DMS53 treated with DMSO at 0.1 percent for 48 hours (cell line): Measurements from ENCODE around the gene BCL2L1.

Source experiments
- DNase-seq: peaks from one replicate; lab custom pipeline; 2025; ENCODE audit not compliant: unreplicated experiment; lab: John Stamatoyannopoulos, UW

Gene BCL2L1

DNA sequence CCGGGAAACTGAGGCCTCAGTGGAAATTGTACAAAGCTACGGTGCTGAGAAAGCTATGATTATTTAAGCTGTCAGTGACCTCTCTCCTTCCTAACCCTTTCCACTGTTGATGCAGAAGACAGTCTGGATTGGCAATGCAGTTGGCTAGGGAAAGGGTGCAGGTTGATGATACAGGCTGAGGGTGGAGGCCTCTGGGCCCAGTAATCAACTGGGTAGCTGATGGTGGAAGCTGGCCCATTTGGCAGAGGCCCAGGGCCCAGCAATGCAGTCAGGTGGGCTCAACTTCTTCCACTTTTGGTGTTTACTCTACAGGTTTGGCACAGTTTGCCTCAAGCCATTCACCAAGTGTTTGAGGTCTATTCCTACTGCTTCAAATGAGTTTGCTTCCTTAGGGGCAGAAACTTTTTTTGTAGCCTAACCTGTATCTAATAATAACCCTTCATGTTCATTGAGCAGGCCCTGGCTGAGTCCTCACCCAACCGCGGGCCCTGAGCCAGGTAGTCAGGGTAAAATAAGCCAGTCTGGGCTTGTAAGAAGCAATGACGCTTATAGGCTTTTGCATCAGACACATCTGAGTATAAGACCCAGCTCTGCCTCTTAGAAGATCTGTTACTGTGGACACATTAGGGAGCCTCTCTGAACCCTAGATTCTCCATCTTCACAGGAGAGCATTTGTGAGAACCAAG lies 12.1 kb downstream of the BCL2L1 start:
- DNase-seq = no peak

GRCh38 chr20:31709939-31710338 lies 12.7 kb downstream of the BCL2L1 start:
- no peak for DNase-seq

- peak; percentile 96 for DNase-seq
Observed at GRCh38 chr20:31708736-31709534, 13.7 kb downstream of the BCL2L1 start.

GRCh38 chr20:31707994-31708735 lies 14.5 kb downstream of the BCL2L1 start:
- peak; percentile 92 for DNase-seq

DNA sequence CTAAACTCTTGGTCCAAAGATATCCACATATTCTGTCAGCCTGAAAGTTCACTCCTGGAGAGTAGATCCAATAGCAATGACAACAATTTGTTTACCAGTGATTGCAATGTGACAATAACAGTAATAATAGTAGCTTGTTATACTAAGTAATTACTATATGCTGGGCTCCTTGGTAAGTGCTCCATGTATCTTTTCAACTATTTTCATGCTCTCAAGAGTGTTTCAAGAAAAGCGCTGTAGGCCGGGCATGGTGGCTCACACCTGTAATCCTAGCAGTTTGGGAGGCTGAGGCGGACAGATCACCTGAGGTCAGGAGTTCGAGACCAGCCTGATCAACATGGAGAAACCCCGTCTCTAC lies 15.4 kb downstream of the BCL2L1 start:
- DNase-seq = no peak

DNA sequence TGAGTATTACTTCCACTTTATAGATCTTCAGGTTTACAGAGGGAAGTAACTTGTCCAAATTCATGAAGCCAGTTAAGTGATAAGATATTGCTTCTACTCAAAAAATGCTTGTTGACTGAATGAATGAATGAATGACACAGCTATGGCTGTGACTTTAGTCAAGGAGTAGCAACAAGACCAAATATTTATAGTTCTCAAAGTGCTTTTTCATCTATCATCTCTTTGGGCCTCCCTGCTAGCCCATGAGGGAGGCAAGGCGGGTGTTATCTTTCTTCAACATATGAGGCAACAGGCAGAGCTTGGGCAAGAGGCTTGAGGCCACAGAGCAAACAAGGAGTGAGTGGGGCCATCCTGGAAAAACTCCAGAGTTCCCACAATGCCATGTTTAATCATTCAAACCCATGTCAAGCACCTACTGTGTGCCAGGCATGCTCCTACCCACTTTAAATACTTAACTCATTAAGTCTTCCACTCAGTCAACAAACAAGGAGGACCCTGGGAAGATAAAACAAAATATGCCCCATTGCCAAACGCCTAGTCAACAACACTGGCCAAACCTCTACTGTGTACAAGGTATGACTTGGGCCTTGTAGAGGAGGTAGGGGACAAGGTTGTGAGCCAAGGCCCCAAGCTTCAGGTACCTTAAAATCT lies 15.9 kb downstream of the BCL2L1 start:
- DNase-seq = no peak

- DNase-seq = no peak
Observed at GRCh38 chr20:31705598-31706597, 16.8 kb downstream of the BCL2L1 start.

- DNase-seq = no peak
Observed at GRCh38 chr20:31705191-31705590, 17.5 kb downstream of the BCL2L1 start.

DNA sequence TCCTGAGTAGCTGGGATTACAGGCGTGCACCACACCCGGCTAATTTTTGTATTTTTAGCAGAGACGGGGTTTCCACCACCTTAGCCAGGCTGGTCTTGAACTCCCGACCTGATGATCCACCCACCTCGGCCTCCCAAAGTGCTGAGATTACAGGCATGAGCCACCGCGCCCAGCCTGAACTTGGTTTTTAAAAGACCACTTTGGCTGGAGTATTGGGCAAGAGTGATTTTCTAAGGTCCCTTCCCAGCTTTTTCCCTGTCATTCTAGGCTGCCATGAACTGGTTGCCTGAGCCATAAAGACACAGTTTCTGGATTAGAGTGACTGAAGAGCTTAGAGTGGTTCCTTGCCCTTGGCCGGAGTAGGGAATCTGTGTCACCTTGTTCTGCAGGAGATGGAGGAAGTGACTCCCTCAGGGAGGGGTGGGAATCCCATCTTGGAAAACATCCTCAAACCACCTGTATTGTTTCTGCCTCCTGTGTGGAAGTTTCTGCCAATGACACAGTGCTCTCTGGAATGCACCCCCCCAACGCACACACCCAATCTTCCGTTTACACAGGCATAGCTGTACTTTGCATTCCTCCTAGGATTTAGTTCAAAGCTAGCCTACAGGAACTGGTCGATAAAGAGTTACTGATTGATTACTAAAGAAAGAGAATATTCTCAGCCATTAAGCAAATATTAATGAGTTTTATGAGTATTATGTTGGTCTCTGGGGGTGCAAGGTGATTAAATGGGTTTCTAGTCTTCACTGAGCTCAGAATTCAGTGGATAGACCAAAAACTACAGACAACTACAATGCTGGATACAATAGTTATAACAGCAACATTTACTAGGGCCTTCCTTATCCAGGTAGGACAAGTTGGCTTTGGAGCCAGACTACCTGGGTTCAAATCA lies 18.2 kb downstream of the BCL2L1 start:
- DNase-seq = no peak

DNA sequence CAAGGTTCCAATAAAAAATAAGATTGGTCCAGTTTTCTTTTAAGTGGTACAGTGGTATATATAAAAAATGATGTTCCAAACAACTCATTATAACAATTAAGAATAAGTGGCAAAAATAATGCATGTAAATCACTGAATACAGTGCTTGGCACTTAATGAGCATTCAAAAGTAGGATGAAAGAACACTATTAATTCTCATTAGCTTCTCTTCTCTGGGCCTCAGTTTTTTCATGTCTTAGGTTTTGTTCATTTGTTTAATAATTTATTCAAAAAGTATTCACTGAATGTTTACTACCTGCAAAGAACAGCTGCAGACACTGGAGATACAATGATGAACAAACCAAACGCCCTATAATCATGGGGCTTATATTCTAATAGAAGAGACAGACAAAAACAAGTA lies 21.1 kb downstream of the BCL2L1 start:
- no peak for DNase-seq

GRCh38 chr20:31700747-31701146 lies 21.9 kb downstream of the BCL2L1 start:
- no peak for DNase-seq

GRCh38 chr20:31699801-31700728 lies 22.6 kb downstream of the BCL2L1 start:
- no peak for DNase-seq

DNA sequence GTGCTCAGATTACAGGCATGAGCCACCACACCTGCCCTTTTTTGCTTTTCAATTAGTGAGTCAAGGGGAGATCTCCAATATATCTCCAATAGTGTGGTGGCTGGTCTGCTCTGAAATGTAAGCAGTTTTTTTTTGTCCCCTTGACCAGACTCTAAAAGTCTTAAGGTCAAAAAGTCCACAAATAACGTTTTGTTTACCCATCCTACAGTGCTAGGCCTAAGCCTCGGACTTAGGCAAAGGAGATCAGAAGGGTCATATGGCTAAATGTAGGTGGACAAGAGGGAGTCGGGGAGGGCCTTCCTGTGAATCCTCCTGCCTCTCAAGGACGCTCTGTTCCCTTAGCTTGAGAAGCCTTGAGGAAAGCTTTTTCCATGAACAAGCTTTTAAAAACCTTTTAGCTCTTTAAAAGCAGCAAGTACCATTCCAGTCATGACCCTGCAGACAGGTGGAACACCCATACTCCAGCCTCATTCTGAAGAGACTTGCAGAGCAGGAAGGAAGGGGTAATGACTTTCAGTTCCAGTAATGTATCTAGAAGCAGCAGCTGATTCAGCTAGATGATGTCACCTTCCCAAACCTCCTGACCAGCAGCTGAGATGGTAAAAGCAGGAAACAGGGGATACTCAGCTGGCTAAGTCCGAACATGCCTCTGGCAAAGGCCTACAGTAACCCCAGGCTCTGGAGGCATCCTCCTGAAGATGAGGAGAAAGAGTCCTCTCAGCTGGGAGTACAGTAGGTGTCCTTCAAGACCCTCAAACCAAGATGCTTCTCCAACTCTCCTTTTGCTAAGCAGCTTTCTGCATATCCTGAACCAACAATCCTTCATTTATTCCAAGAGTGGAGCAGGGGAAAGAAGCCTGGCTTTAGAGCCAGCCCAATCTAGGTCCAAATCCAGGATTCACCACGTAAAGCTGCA lies 23.6 kb downstream of the BCL2L1 start:
- DNase-seq = peak; percentile 94

- DNase-seq = no peak
Observed at GRCh38 chr20:31698243-31698802, 24.3 kb downstream of the BCL2L1 start.

- no peak for DNase-seq
Observed at GRCh38 chr20:31695849-31696804, 26.5 kb downstream of the BCL2L1 start.
